Mammary epithelial cell (primary cell): ENCODE data around the gene DNM2.

Experiments used
- EZH2 ChIP-seq: IDR thresholded peaks from 2 replicates; pipeline ENCODE4 v1.6.1; 2012; ENCODE audit warnings: low read length, inconsistent platforms, borderline replicate concordance
- TF ChIP-seq, protein P1 (sequence below), 2 donors: IDR thresholded peaks in 1 of 2; conservative IDR thresholded peaks in 1 of 2; 2 replicates each; pipeline ENCODE4 v1.5.1; 2011 to 2012; ENCODE audit warnings: inconsistent platforms in 2 of 2, low read length in 2 of 2, mild to moderate bottlenecking in 2 of 2, control low read depth in 1 of 2, low read depth in 1 of 2; ENCODE audit not compliant: insufficient read depth in 1 of 2; ENCODE audit errors: extremely low read depth in 1 of 2

DNA sequence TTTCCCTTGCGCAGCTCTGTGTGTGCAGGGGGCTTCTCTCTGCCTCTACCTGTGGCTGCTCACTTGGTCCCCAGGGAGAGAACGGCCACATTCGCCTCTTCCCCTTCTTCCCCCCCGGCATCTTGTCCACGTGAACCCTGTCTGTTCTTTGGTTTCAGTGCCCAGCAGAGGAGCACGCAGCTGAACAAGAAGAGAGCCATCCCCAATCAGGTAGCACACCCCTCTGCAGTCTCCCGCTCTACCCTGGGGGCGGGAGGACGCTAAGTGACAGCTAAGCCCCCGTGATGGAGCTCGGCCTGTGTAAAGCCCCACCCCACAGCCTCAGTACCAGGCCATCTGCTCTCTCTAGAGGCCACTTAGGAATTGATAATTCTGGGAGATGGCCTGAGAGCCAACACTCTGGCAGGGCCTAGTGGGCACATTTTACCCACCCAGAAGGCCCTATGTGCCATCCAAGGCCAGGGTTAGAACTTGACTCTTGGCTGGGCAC is 87.9 kb downstream of the DNM2 start:
- TF ChIP-seq, protein P1, sequence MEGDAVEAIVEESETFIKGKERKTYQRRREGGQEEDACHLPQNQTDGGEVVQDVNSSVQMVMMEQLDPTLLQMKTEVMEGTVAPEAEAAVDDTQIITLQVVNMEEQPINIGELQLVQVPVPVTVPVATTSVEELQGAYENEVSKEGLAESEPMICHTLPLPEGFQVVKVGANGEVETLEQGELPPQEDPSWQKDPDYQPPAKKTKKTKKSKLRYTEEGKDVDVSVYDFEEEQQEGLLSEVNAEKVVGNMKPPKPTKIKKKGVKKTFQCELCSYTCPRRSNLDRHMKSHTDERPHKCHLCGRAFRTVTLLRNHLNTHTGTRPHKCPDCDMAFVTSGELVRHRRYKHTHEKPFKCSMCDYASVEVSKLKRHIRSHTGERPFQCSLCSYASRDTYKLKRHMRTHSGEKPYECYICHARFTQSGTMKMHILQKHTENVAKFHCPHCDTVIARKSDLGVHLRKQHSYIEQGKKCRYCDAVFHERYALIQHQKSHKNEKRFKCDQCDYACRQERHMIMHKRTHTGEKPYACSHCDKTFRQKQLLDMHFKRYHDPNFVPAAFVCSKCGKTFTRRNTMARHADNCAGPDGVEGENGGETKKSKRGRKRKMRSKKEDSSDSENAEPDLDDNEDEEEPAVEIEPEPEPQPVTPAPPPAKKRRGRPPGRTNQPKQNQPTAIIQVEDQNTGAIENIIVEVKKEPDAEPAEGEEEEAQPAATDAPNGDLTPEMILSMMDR (conservative IDR thresholded peaks at IDR 0.05 in 1 of 2, IDR thresholded peaks at IDR 0.05 in 1 of 2; ENCODE audit: extremely low read depth in 1 of 2, insufficient read depth in 1 of 2, low read depth in 1 of 2, low read length in 2 of 2) = no peak
- TF ChIP-seq EZH2 = no peak
